ENCODE results near the gene FAM107B.

GRCh38 chr10:14584661-14585060 lies 190.0 kb downstream of the FAM107B start:
- TF ChIP-seq POLR2A (IDR thresholded peaks at IDR 0.05; ENCODE audit: low read depth, low read length) (peak; percentile 51), TAF1 (IDR thresholded peaks at IDR 0.05; ENCODE audit: low read depth, low read length) (no peak), PAX5 (IDR thresholded peaks at IDR 0.05; ENCODE audit: insufficient read depth, low read length, severe bottlenecking) (no peak), SPI1 (IDR thresholded peaks at IDR 0.05; ENCODE audit: low read depth, low read length) (no peak), POLR2AphosphoS5 (IDR thresholded peaks at IDR 0.05; ENCODE audit: low read depth, low read length) (peak; percentile 26; the same call in 1 of the 2 replicates), POU2F2 (IDR thresholded peaks at IDR 0.05; ENCODE audit: low read depth, low read length) (no peak; the same call in 1 of the 2 replicates)
